ENCODE measurements around the gene MSANTD1. TPM values are rescaled to one million over a fixed set of nuclear protein-coding genes. Genes with fewer than 3 reads are reported as not detected.
A peak's percentile ranks its signal among the peaks of the same experiment; 100 is the strongest.

Gene MSANTD1
- polyA plus RNA-seq (ENCODE audit: insufficient read length) = 1.2 TPM

DNA sequence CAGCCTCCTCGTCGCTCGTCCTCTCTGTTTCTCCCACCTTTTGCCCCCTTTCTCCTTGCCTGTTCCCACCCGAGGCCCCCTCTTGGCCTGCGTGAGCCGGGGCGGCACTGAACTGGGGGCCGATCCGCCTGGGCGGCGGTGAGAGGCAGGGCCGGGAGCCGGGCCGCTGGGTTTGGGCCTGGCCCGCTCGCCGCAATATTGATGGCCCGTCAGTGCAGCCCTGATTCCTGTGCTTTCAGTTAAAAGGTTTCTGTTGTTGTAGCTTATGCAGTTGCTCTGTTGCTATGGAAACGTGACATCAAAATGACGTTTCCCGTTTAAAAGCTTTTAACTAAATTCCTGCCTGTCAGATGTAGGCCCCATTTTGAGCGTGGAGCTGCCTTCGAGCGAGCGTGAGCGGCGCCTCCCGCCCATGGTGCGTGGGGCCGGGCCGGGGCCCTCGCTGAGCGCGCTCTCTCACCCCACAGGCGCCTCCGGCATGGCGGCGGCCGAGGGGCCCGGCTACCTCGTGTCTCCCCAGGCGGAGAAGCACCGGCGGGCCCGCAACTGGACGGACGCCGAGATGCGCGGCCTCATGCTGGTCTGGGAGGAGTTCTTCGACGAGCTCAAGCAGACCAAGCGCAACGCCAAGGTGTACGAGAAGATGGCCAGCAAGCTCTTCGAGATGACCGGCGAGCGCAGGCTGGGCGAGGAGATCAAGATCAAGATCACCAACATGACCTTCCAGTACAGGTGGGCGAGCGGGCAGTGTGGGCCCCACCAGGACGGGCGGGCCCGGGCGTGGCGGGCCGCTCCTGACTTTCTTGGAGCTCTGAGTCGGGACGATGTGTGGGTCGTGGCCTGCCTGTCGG is at the start of gene MSANTD1:
Gene MSANTD1 (plus strand): TSS at position 349 of the 851 bp plus-strand sequence. CDS start 64 bp downstream, at position 413.
- peak; percentile 55 for DNase-seq (ENCODE audit: low read depth)

- DNase-seq (ENCODE audit: low read depth) = no peak
These were observed 49.1 kb upstream of the MSANTD1 start for GRCh38 chr4:3199653-3200422.

- DNase-seq (ENCODE audit: low read depth) = no peak
These were observed 48.4 kb upstream of the MSANTD1 start for GRCh38 chr4:3200423-3201090.

GRCh38 chr4:3201718-3202702 is 46.9 kb upstream of the MSANTD1 start:
- DNase-seq (ENCODE audit: low read depth) = no peak

DNA sequence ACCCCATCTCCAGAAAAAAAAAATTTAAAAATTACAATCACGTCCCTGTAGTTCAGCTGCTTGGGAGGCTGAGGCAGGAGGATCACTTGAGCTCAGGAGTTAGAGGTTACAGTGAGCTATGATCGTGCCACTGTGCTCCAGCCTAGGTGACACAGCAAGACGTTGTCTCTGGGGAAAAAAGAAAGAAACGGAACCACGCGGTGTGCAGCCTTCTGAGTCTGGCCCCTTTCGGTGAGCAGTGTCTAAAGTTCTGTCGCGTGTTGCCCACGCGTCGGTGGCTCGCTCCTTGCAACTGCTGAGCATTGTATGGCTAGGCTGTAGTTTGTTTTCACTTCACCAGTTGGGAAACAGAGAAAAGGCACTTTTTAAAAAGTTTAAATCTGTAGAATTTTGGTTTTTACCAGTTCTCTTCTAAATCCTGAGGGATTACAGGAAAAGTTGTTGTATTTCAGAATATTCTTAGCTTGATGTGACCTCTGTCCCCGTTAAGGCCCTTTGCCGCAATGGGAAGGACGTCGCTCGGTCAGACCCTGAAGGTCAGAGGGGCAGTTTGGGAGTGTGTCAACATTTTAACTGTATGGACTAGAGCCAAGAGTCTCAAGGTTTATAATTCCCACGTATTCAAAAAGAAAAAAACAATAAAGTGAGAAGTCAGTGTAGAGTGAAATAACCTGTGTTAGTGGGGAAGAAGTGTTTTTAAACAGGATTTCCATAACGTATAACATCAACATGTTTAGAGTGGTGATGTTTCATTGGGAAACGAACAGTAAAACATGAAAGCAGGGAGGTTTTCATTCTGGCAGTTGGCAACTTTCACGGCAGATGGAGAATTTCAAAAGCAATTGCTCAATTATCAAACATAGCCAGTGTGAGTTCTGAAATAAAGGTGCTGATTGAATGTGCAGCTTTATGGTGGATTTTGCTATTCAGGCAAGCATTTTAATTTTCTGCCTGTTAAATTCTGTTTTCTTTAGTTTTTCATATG is 45.8 kb upstream of the MSANTD1 start:
- DNase-seq (ENCODE audit: low read depth) = no peak

DNA sequence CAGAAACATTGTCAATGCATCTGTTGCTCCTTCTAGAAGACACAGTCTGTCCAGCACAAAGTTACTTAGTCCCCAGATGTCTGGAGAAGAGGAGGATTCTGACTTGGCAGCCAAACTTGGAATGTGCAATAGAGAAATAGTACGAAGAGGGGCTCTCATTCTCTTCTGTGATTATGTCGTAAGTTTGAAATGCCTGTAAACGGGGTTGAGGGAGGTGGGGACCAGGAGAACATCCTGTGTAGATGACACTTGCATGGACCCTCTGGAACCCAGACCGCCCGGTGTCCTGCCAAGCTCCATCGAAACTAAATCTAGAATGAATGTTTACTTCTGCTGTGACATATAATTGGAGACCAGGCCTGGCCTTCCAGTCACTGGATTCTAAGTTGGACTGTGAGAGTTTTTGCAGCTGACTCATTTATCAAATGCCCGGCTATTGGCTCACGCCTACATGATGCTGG is 45.0 kb upstream of the MSANTD1 start:
- DNase-seq (ENCODE audit: low read depth) = no peak

DNA sequence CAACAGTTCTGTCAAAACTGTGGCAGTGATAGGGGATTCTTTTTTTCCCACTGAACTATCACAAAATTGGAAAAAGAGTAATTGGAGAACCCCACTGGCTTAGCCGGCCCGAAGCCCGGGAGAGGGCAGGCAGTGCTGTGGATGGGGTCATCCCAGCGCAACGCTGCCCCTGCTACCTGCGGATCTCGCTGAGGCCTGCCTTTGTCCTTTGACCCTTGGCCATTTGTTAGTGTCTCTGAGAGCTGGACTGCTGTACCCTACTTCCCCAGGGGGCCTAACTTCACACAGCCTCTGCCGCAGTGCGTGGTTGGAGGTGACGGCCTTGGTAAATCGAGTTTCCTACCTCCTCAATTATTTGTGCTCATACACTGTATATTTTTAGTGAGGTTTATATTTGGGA is 43.0 kb upstream of the MSANTD1 start:
- no peak for DNase-seq (ENCODE audit: low read depth)

- DNase-seq (ENCODE audit: low read depth) = no peak
These were observed 42.4 kb upstream of the MSANTD1 start for GRCh38 chr4:3206439-3207100.

GRCh38 chr4:3207531-3208037 is 41.4 kb upstream of the MSANTD1 start:
- no peak for DNase-seq (ENCODE audit: low read depth)

- DNase-seq (ENCODE audit: low read depth) = no peak
These were observed 40.1 kb upstream of the MSANTD1 start for GRCh38 chr4:3208826-3209225.

GRCh38 chr4:3209551-3210325 is 39.2 kb upstream of the MSANTD1 start:
- no peak for DNase-seq (ENCODE audit: low read depth)

GRCh38 chr4:3210467-3210866 is 38.5 kb upstream of the MSANTD1 start:
- DNase-seq (ENCODE audit: low read depth) = no peak

DNA sequence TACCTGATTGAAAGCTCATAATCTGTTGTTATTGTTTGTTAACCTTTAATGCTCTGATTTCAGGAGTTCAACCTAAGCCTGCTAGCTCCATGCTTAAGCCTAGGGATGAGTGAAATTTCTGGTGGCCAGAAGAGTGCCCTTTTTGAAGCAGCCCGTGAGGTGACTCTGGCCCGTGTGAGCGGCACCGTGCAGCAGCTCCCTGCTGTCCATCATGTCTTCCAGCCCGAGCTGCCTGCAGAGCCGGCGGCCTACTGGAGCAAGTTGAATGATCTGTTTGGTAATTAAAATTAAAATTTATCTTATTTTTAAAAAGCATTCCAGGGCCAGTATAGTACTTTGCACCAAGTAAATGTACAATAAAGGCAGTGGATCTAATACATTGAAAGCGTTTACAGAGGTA is 37.1 kb upstream of the MSANTD1 start:
- no peak for DNase-seq (ENCODE audit: low read depth)

DNA sequence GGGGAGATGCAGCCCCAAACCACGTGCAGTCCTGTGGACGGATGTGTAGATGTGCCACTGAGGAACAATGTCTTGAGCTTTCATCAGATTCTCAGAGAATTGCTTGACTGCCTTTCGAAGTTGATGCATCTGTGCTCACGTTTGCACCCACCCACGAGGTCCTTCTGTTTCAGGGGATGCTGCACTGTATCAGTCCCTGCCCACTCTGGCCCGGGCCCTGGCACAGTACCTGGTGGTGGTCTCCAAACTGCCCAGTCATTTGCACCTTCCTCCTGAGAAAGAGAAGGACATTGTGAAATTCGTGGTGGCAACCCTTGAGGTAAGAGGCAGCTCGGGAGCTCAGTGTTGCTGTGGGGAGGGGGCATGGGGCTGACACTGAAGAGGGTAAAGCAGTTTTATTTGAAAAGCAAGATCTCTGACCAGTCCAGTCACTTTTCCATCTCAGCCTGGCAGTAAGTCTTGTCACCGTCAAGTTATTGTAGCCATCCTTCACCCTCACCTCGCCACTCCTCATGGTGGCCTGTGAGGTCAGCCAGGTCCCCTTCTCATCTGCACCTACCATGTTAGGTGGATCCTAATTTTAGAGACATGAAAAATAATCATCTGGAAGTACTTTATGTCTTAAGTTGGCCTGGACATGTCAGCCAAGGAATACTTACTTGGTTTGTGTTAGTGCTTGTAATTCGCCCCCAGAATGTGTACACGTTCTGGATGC is 36.4 kb upstream of the MSANTD1 start:
- DNase-seq (ENCODE audit: low read depth) = no peak

DNA sequence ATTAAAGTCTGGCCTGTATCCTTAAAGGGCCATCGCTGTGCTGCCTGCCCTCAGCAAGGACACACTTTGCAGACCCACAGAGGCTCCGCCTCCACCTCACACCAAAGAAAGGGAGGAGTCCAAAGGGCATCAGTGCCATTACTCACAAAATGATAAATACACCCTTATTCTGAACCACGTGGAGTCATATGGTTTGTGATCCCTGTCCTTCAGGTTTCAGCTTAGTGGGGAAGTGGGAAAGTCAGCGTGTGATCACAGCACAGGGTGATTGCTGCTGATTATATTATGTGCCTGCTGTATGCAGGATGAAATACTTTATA is 35.9 kb upstream of the MSANTD1 start:
- no peak for DNase-seq (ENCODE audit: low read depth)

- no peak for DNase-seq (ENCODE audit: low read depth)
These were observed 35.2 kb upstream of the MSANTD1 start for GRCh38 chr4:3213661-3214250.

DNA sequence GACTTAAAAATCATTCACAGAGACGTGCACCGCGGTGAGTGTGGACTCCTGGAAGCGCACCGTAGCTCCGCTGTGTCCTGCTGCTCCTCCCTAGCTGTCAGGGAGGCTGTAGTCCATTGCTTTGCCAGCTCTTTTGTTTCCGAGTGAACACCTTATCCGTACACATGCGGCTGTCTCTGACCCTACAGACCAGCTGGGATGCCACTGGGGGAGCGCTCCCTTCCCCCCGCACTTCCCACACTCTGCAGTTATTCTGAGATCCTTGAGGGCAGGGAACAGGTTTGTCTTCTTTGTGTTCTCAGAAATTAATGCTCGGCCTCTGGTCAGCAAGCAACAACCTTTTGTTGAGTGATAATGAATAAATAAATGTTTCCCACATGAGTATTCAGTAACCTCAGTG is 33.7 kb upstream of the MSANTD1 start:
- DNase-seq (ENCODE audit: low read depth) = no peak

Data from forelimb muscle (tissue), 1 donor.